Stimulated activated CD4-positive, alpha-beta T cell treated with anti-CD3 and anti-CD28 coated beads, Interleukin-12 subunit alpha, Interleukin-12 subunit beta, amount 100 ng/mL, for 48 hours (primary cell): ENCODE results near the gene NUS1.
"Not testable (repeated sequence)": the region's sequence is repeated elsewhere in the genome, so short reads cannot be mapped to it uniquely, and the experiment has no call there.

Source experiments
- DNase-seq, 3 donors: peaks; one replicate each; pipeline ENCODE4 v3.0.0-alpha.2; 2020; ENCODE audit warnings: low read depth in 2 of 3, low spot score in 1 of 3

The NUS1 gene

DNA sequence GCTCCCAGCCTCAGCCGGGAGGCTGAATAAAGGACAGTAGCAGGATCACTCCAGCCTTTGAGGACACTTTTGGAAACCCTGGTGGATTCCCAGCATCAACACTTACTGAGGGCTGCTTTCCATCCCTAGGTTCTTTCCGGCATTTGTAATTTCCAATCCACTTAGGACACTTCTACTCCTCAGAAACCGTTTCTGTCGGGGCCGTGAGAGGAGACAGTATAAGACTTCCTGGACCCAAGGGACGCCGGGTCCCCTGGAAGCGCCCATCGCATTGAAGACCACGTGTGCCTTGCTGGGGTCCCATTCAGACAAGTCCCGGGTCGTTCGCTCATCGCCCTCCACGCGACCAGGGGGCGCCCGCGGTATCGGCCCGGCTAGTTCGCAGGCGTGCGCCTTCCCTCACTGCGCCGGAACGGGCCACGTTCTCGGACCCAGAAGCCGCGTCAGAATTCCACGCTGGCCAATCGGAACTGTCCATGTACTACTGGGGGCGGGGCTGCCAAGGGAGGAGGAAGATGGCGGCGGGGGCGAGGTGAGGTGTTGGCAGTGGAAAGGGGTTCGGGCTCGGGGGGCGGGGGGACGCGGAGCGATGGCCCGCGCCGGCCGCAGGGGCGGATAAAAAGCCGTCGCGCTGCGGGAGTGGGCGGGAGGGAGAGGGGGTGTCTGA is at the start of gene NUS1:
Gene NUS1 (plus strand): TSS at position 479 of the 667 bp plus-strand sequence. CDS start 202 bp downstream, outside the sequence.
- peak; percentile 95 to 97 (median 97) for DNase-seq

DNA sequence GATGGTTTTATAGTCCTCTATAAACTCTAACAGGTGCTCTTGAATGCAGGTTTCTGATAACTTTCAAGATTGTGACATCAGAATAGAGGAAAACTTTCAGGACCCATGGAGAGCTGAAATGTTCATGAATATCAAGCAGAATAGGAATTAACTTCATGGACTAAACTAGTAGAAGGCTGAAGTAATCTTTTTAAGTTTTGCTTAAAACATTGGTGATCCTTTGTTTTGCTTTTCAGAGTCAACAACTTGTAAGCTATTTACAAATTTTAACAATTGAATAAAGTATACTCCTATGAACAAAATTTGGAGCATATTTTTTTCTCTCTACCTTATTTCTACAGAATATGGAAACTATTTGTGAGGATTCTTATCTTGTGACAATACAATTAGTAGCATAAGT is 47.7 kb upstream of the NUS1 start:
- DNase-seq = no peak

DNA sequence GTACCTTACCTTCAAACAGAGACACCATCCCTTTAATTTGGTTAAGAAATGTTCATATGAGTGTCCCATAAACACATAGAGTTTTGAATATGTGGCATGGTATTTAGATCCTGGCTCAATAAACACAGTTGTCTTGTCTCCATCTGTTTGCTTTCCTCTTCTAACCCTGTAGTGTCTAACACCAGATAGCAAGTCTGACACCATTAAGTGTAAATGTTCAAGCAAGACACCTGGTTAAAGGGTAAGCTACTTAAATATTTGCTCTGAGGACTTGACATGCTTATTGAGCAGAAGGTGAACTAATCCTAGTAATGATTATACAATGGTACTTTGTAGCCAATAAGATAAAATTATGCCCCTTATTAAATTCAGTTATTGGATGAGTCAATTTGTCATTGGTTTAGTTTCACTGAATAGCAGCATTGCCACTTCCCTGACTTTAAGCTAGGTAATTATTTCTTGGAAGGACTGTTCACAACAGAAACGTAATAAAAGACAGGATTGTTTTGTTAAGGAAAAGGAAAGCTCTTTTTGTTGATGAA is 46.1 kb upstream of the NUS1 start:
- no peak for DNase-seq

DNA sequence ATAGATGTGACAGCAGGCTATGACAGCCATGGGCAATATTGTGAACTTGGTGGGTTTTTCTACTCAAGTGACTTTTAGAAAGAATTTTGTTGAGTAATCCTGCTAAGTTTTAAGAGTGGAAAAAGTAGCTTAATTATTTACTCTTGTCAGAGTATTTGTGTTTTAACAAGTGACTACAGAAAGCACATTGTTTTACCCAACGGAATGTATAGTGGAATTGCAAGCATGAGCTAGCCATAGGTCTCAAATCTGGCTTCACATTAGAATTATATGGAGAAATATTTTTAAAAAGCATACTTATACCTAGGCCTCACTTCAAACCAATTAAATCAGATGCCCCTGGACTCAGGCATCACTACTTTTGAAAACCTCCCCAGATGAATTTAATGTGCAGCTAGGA is 37.5 kb upstream of the NUS1 start:
- no peak for DNase-seq

DNA sequence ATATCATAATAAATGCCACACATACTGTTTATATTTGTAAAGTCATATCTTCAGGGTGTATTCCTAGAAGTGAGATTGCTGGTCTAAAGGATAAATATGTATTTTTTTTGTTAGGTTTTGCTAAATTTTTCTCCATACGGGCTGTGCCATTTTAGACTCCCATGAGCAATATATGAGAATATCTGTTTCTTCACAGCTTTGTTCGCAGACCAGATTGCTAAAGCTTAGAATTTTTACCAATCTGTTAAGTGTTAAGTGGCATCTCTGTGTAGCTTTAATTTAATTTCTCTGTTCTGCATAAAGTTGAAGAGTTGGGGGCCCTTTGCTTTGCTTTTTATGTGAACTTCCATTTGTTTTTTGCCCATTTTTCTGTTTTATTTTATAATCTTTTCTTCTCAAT is 32.3 kb upstream of the NUS1 start:
- DNase-seq = no peak

DNA sequence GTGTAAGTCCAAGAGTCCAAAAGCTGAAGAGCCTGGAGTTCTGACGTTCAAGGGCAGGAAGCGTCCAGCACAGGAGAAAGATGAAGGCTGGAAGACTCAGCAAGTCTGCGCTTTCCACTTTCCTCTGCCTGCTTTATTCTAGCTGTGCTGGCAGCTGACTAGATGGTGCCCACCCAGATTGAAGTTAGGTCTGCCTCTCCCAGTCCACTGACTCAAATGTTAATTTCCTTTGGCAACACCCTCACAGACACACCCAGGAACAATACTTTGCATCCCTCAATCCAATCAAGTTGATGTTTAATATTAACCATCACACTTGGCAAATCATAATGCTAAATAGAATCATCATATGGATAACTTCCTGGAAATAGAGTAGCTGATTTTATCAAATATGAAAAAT is 23.3 kb upstream of the NUS1 start:
- DNase-seq = not testable (repeated sequence)

DNA sequence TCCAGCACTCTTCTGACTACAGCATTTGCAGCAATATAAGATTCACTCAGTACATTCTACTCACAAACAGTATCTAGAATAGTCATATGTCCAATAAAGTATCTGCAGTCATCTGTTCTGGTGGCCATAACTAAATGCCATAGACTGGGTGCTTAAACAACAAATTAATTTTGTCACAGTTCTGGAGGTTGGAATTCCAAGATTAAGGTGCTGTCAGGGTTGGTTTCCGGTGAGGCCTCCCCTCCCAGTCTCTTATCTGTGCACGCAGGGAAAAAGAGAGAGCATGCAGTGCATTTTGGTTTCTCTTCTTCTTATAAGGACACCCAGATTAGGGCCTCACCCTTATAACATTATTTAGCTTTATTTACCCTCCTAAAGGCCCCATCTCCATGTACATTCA is 21.3 kb upstream of the NUS1 start:
- no peak for DNase-seq

DNA sequence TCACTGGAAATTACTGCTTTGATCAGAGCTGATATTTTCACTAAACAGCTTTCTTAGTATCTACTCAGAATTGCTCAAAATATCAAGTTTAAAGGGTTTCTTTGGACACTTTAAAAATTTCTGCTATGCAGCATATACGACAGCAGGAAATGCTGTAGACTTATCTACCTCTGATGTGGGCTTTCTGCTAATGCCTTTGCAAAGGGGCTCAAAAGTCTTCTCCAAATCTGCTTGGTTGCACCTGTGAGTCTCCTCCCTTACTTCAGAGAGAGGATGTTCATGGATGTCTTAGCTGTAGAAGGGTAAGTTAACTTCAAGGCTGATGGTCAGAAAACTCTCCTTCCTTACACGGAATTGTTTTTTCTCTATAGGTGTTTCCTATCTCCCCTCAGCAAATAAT is 19.9 kb upstream of the NUS1 start:
- no peak for DNase-seq

DNA sequence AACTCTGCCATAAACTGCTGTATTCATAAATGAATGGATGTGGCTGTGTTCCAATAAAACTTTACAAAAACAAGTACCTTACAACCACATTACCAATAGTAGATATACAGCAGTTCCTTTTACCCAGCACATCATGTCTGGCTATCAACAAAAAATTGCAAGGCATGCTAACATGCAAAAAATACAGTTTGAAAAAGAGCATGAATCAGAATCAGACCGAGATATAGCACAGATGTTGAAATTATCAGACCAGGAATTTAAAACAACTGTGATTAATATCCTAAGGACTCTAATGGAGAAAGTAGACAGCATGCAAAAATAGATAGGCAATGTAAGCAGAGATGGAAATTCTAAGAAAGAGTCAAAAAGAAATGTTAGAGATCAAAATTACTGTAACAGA is 8.4 kb upstream of the NUS1 start:
- no peak for DNase-seq

DNA sequence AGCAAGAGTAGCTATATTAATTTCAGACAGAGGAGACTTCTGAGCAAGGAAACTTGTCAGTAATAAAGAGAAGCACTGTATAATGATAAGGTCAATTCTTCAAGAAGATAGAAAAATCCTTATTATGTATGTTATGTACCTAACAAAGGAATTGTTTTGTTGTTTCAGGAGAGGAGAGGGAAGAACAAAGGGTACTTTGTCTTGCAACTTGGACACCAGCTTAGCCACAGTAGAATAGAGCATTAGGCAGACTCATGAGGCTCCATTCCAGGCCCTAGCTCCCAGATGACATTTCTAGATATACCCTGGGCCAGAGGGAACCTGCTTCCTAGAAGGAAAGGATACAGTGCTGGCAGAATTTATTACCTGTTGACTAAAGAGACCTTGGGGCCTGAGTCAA is 6.5 kb upstream of the NUS1 start:
- DNase-seq = no peak

DNA sequence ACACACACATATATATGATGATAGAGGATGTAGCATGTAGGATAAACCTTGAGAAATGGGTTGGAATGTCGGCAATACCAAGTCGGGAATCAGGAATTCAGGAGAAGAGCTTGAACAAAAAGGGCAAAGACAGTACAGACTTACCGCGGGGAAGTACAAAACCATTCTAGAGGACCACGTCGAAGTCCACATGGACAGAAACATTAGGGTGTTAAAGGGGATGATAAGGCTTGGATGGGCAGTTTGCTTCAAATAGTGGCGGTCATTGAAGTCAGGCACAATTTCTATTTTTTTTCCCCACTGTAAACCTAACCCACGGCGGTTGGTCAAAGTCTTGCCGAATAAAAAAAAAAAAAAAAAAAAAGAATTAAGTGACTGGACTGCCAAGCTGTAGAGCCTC is 766 bp upstream of the NUS1 start:
- DNase-seq = no peak

DNA sequence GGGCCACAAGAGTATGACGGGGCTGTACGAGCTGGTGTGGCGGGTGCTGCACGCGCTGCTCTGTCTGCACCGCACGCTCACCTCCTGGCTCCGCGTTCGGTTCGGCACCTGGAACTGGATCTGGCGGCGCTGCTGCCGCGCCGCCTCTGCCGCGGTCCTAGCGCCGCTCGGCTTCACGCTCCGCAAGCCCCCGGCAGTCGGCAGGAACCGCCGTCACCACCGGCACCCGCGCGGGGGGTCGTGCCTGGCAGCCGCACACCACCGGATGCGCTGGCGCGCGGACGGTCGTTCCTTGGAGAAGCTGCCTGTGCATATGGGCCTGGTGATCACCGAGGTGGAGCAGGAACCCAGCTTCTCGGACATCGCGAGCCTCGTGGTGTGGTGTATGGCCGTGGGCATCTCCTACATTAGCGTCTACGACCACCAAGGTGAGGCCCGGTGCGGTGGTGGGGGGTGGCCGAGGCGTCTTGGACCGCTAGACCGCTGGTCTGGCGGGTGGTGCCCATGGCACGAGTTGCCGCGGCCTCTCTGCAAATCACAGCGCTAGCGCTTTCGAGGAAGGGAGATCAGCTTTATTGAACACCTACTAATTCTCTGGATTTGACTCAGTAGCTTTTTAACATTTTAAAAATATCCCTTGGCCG is 511 bp downstream of the NUS1 start:
- not testable (repeated sequence) for DNase-seq

DNA sequence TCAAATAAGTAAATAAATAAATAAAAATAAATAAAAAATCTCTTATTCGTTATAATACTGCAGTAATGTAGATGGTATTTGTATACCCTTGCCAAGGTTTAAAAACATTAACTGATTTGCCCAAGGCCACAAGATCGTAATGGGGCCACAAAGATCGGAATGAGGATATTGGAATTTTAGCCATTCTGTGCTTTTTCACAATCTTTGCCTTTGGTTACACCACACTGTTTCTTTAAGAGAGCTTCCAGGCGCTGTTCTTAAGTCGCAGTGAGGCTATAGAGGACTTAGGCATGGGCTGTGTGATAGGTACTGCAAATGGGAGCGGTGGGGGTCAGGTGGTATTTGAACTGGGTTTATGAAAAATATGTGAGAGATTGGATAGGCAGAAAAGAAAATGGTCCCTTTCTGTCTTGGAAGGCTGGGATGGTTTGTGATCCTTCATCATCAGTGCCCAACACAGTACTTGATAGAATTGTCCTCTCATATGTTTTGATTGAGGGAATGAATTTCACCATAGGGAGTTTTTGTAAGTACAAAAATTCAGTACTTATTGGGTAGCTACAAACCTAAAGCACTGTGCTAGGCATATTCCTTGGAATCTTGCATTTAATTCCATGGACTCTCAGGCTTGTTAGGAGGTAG is 1.4 kb downstream of the NUS1 start:
- no peak for DNase-seq

DNA sequence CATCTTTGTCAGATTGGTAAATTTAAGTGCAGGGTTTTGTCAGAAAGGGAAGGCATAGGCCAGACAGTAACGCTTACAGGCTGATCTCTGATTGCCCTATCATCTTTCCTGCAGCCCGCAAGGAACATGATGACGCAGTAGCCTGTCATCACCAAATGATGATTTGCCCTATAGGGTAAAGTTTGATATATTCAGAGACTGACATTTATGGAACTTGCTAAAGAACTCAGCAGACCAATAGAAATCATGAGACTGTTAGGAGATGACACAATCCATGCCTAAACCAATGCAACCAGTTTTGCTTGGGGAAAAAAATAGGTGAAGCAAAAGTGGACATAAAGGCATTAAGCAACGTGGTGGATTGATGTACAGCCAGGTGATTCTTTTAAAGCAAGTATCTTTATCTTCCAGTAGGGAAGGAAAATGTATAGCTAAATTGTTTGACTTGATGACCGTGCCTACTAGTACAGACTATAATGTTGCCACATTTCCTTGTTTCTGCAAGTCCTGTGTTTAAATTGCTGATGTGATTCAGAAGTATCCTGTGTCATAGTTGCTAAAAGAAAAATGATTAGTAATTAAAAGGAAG is 2.4 kb downstream of the NUS1 start:
- no peak for DNase-seq

DNA sequence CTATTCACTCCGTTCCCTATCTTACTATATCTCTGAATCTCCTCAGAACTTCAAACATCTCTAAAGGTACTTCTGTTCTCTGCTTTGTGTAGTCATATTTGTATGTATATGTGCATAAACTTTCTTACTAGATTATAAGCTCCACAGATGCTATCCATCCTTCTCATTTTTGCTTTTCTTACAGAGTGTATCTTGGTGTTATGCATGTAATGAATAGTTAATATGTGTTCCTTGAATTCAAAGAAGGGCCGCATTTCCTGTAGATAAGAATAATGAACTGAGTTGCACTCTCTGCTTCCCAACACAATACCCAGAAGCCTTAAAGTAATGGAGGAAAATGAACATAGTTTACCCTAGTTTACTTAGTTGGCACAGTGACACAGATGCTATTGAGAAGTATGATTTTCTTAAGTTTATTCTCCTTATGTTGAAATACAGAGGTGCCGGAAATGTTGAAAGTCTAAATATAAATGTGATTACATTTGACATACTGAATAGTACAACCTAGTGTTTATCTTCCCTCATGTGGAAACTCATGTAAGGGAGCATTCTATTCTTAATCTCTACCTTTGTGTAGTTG is 6.0 kb downstream of the NUS1 start:
- no peak for DNase-seq

DNA sequence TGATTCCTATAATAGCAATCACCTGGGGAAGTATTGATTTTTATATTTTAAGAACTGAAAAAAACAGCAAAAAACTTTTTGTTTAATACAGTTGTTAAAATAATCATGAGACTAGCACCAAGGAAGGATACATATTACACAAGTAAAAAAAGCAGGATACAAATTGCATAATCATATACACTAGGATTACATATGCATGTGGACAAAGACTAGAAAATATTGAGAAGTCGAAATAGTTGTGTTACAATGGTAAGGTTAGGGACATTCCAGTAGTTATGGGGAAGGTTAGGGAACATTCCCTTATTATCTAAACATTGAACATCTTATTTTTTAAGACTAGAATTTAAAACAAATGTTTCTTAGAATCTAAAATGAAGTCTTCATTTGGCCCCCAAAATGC is 9.5 kb downstream of the NUS1 start:
- DNase-seq = no peak

DNA sequence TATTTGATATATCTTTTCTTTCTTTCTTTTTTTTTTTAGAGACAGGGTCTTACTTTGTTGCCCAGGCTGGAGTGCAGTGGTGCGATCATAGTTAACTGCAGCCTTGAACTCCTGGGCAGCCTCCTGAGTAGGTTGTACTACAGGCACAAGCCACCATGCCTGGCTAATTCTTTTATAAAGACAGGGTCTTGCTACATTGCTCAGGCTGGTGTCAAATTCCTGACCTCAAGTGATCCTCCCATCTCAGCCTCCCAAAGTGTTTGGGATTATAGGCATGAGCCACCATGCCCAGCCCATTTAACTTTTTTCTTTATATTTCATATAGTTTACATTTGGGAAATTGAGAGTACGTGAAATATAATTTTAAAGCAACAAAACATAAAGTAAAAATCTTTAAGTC is 10.1 kb downstream of the NUS1 start:
- no peak for DNase-seq

DNA sequence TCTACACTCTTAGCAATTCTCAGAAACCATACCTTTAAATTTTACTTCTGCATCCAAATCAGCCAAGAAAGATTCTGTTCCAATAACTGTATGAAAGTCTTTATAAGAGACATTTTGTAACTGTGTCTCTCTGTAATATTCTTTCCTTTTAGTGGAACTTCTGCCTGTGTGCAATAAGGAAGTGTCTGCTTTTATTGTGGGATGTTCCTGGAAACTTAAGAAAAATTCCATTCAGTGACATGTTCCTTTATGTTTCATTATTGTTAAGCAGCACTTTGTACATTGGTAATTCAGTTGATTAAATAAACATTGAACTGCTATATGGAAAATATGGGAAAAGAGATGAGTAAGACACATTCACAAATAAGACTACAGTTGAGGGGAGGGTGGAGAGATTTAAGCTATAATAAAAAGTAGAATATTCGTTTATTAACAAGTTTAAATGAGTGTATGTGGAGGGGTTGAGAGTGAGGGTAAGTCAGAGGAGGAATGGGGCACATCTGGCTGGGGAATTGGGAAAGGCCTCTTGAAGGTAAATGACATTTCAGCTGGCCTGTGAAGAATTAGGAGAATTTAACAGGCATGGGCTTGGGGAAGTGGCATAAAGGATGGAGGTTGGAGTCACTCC is 11.9 kb downstream of the NUS1 start:
- DNase-seq = no peak

DNA sequence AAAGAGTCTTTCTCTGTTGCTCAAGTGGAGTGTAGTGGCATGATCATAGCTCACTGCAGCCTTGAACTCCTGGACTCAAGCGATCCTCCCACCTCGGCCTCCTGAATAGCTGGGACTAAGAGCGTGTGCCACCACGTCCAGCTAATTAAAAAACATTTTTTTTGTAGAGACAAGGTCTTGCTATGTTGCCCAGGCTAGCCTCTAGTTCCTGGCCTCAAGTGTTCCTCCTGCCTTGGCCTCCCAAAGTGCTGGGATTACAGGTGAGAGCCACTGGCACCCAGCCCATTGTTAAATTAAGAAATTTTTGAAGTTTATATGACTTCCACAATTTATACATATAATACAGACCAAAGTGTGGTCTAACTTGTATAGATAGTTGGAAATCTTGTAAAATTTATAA is 14.3 kb downstream of the NUS1 start:
- not testable (repeated sequence) for DNase-seq

DNA sequence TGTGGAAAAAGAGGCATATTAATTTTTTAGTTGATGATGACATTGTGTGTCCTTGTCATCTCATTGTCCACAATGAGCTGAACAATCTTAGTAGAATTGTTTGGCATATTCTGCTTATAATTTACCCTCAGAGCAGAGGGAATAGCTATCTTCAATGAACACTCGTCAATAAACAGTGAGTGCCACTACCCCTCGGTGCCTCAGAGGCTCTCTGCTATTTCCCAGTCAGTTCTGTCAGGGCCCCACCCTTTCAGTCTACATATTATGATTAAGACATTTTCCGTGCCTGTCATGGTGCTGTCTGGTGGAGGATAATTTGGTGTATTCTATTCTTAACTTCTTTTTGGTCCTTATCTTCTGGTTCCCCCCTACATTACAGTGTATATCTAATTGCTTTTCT is 31.2 kb downstream of the NUS1 start:
- DNase-seq = no peak

DNA sequence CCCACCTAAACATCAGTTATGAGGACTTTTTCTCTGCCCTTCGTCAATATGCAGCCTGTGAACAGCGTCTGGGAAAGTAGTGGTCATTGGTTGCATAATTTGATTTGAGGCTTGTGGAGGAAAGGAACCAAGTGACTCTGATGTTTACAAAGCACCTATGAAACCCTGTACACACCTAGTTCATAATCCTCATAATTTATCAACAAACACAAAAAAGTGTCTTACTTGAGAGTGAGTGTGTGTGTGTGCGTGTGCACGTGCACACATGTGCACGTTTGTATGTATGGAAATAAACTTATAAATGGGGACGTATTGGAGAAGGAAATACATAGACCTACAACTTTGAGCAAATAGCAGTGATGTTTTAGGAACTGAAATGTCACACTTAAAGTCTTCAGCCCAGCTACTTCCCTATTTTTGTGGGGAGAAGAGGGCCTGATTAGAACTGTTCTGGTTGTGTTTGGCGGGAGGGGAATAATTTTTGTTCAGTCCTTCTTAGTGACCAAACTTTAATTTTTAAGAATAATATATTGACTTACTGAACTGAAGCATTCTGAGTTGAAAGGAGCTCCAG is 31.8 kb downstream of the NUS1 start:
- not testable (repeated sequence) for DNase-seq
